Measurements from ENCODE around the gene TMEM40.
"Not testable (repeated sequence)": the region's sequence is repeated elsewhere in the genome, so short reads cannot be mapped to it uniquely, and the experiment has no call there.

TMEM40 gene

GRCh38 chr3:12785096-12785495 lies 26.0 kb upstream of the TMEM40 start:
- Histone ChIP-seq H3K27ac (ENCODE audit: low read length) (no peak overlapping the region), H4K20me1 (ENCODE audit: insufficient read depth, low read length) (no peaks in the 10 kb centered on the region), H3K4me1 (ENCODE audit: low read length) (no peaks in the 10 kb centered on the region), H3K4me3 (ENCODE audit: low read length) (no peak overlapping the region), H3K4me2 (ENCODE audit: low read length) (no peak overlapping the region), H3K9me3 (ENCODE audit: insufficient read depth, low read length) (no peaks in the 10 kb centered on the region), H3K36me3 (replicated peaks; ENCODE audit: low read depth, low read length) (no peaks in the 10 kb centered on the region), H3K79me2 (ENCODE audit: low read length) (no peaks in the 10 kb centered on the region), H2AFZ (ENCODE audit: low read depth, low read length) (no peak overlapping the region), H3K27me3 (ENCODE audit: low read depth, low read length) (peaks cover 38% of the 10 kb centered on the region), H3K9ac (ENCODE audit: low read length) (no peak overlapping the region)
- TF ChIP-seq EZH2phosphoT487 (IDR thresholded peaks at IDR 0.05; ENCODE audit: low read depth): no peak
- TF ChIP-seq, protein P1, sequence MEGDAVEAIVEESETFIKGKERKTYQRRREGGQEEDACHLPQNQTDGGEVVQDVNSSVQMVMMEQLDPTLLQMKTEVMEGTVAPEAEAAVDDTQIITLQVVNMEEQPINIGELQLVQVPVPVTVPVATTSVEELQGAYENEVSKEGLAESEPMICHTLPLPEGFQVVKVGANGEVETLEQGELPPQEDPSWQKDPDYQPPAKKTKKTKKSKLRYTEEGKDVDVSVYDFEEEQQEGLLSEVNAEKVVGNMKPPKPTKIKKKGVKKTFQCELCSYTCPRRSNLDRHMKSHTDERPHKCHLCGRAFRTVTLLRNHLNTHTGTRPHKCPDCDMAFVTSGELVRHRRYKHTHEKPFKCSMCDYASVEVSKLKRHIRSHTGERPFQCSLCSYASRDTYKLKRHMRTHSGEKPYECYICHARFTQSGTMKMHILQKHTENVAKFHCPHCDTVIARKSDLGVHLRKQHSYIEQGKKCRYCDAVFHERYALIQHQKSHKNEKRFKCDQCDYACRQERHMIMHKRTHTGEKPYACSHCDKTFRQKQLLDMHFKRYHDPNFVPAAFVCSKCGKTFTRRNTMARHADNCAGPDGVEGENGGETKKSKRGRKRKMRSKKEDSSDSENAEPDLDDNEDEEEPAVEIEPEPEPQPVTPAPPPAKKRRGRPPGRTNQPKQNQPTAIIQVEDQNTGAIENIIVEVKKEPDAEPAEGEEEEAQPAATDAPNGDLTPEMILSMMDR (IDR thresholded peaks at IDR 0.05; ENCODE audit: low read depth, low read length): no peak

- Histone ChIP-seq H3K4me3 (ENCODE audit: low read length) (no peak overlapping the region), H3K4me2 (ENCODE audit: low read length) (no peak overlapping the region), H4K20me1 (ENCODE audit: insufficient read depth, low read length) (no peaks in the 10 kb centered on the region), H3K4me1 (ENCODE audit: low read length) (no peaks in the 10 kb centered on the region), H3K27me3 (ENCODE audit: low read depth, low read length) (peaks cover 43% of the 10 kb centered on the region), H3K27ac (ENCODE audit: low read length) (no peak overlapping the region), H2AFZ (ENCODE audit: low read depth, low read length) (no peak overlapping the region), H3K9me3 (ENCODE audit: insufficient read depth, low read length) (no peaks in the 10 kb centered on the region), H3K79me2 (ENCODE audit: low read length) (no peaks in the 10 kb centered on the region), H3K36me3 (replicated peaks; ENCODE audit: low read depth, low read length) (no peaks in the 10 kb centered on the region), H3K9ac (ENCODE audit: low read length) (no peak overlapping the region)
- TF ChIP-seq EZH2phosphoT487 (IDR thresholded peaks at IDR 0.05; ENCODE audit: low read depth): no peak
- TF ChIP-seq, protein P1 (IDR thresholded peaks at IDR 0.05; ENCODE audit: low read depth, low read length): no peak
These were observed 23.2 kb upstream of the TMEM40 start for GRCh38 chr3:12782172-12782815.

GRCh38 chr3:12780751-12781150 lies 21.7 kb upstream of the TMEM40 start:
- no peak for TF ChIP-seq EZH2phosphoT487 (IDR thresholded peaks at IDR 0.05; ENCODE audit: low read depth)
- TF ChIP-seq, protein P1 (IDR thresholded peaks at IDR 0.05; ENCODE audit: low read depth, low read length): no peak
- no peak overlapping the region for H3K27ac ChIP-seq (ENCODE audit: low read length)

DNA sequence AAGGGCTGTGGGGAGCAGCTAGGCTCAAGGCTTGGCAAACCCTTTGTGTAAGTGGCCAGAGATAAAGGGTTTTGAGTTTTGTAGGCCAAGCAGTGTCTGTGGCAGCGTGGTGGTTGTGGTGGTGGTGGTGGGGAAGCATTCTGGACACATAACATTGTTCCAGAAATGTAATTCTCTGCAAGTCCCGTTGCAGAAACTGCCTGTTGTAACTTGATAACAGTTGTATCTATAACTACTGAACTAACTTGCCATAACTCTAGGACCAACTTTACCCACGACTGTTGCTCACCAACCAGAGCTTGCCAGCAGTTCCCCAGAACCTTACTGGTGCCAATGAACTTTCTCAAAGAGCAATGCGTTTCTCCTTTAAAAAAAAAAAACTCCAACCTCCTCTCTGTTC lies 18.1 kb upstream of the TMEM40 start:
- TF ChIP-seq, protein P1 (IDR thresholded peaks at IDR 0.05; ENCODE audit: low read depth, low read length): no peak
- no peak for TF ChIP-seq EZH2phosphoT487 (IDR thresholded peaks at IDR 0.05; ENCODE audit: low read depth)
- Histone ChIP-seq H2AFZ (ENCODE audit: low read depth, low read length) (no peak overlapping the region), H3K27ac (ENCODE audit: low read length) (no peak overlapping the region), H3K4me3 (ENCODE audit: low read length) (no peak overlapping the region), H3K9ac (ENCODE audit: low read length) (no peak overlapping the region), H3K4me2 (ENCODE audit: low read length) (no peak overlapping the region), H3K4me1 (ENCODE audit: low read length) (peaks cover 10% of the 10 kb centered on the region), H3K27me3 (ENCODE audit: low read depth, low read length) (peaks cover 42% of the 10 kb centered on the region), H4K20me1 (ENCODE audit: insufficient read depth, low read length) (no peaks in the 10 kb centered on the region), H3K9me3 (ENCODE audit: insufficient read depth, low read length) (no peaks in the 10 kb centered on the region), H3K79me2 (ENCODE audit: low read length) (no peaks in the 10 kb centered on the region), H3K36me3 (replicated peaks; ENCODE audit: low read depth, low read length) (no peaks in the 10 kb centered on the region)

More at GRCh38 chr3:12780751-12781150, 21.7 kb upstream of the TMEM40 start:
- Histone ChIP-seq H3K27me3 (ENCODE audit: low read depth, low read length) (peaks cover 45% of the 10 kb centered on the region), H3K4me2 (ENCODE audit: low read length) (no peak overlapping the region), H3K4me1 (ENCODE audit: low read length) (no peaks in the 10 kb centered on the region), H4K20me1 (ENCODE audit: insufficient read depth, low read length) (no peaks in the 10 kb centered on the region), H3K4me3 (ENCODE audit: low read length) (no peak overlapping the region), H3K36me3 (replicated peaks; ENCODE audit: low read depth, low read length) (no peaks in the 10 kb centered on the region), H2AFZ (ENCODE audit: low read depth, low read length) (no peak overlapping the region), H3K9me3 (ENCODE audit: insufficient read depth, low read length) (no peaks in the 10 kb centered on the region), H3K9ac (ENCODE audit: low read length) (no peak overlapping the region), H3K79me2 (ENCODE audit: low read length) (no peaks in the 10 kb centered on the region)

DNA sequence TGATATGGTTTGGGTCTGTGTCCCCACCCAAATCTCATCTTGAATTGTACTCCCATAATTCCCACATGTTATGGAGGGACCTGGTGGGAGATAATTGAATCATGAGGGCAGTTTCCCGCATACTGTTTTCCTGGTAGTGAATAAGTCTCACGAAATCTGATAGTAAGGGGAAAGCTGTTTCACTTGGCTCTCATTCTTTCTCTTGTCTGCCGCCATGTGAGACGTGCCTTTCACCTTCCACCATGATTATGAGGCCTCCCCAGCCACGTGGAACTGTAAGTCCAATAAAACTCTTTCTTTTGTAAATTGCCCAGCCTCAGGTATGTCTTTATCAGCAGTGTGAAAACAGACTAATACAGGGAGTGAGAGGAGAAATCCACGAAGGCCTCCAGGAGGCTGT lies 16.9 kb upstream of the TMEM40 start:
- H3K4me1 ChIP-seq (ENCODE audit: low read length): peaks cover 10% of the 10 kb centered on the region
- not testable (repeated sequence) for H2AFZ ChIP-seq (ENCODE audit: low read depth, low read length); H3K4me3 ChIP-seq (ENCODE audit: low read length); H3K4me2 ChIP-seq (ENCODE audit: low read length); H3K9ac ChIP-seq (ENCODE audit: low read length); H3K9me3 ChIP-seq (ENCODE audit: insufficient read depth, low read length); H3K79me2 ChIP-seq (ENCODE audit: low read length); H4K20me1 ChIP-seq (ENCODE audit: insufficient read depth, low read length); H3K36me3 ChIP-seq (replicated peaks; ENCODE audit: low read depth, low read length); H3K27ac ChIP-seq (ENCODE audit: low read length)
- H3K27me3 ChIP-seq (ENCODE audit: low read depth, low read length): peaks cover 41% of the 10 kb centered on the region

All from OCI-LY3 (cell line).